Measurements from ENCODE around the gene SLC6A6.
A peak's percentile ranks its signal among the peaks of the same experiment; 100 is the strongest.

The SLC6A6 gene

GRCh38 chr3:14402304-14402811 is at the start of gene SLC6A6:
Gene SLC6A6 (plus strand): TSS chr3:14402606. CDS start chr3:14443635, 41,029 bp downstream.
- peak; percentile 63 for DNase-seq (ENCODE audit: low read depth, low spot score)

DNA sequence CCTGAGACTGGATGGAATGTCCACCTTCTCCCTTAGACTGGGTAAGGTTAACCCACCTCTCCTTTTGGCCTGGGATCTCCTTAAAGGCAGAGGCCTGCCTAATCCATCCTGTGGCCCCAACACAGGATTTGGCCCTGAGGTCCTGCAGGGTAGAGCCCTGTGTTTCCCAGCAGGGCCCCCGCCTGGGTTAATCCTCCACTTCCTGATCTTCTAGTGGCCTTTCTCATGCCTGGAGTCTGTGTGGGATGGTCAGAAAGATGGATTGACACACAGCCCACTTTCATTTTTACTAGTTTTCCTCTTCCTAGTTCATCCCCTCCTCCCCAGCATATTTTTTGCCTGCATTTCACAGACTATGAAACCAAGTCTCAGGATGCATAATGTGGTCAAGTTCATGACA is 48.9 kb upstream of the SLC6A6 start:
- DNase-seq (ENCODE audit: low read depth, low spot score) = no peak

- DNase-seq (ENCODE audit: low read depth, low spot score) = no peak
Observed at GRCh38 chr3:14357463-14357862, 44.9 kb upstream of the SLC6A6 start.

- peak; percentile 36 for DNase-seq (ENCODE audit: low read depth, low spot score)
Observed at GRCh38 chr3:14358426-14359211, 43.8 kb upstream of the SLC6A6 start.

DNA sequence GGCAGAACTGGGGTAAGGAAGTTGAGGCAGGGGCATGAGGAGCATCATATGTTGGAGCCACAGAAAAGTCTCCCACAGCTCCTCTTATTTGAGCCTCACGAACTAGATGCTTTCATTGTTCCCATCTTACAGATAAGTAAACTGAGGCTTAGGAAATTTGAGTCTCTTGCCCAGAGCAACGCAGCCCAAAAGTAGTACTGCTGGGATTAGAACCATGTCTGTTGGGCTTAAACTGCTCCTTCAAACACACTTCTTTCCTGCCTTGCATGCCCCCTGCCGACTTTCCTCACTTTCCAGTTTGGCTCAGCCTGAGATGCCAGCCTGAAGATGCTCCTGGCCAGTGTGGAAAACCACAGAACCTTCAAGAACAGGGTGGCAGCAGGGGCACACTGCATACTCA is 43.1 kb upstream of the SLC6A6 start:
- no peak for DNase-seq (ENCODE audit: low read depth, low spot score)

DNA sequence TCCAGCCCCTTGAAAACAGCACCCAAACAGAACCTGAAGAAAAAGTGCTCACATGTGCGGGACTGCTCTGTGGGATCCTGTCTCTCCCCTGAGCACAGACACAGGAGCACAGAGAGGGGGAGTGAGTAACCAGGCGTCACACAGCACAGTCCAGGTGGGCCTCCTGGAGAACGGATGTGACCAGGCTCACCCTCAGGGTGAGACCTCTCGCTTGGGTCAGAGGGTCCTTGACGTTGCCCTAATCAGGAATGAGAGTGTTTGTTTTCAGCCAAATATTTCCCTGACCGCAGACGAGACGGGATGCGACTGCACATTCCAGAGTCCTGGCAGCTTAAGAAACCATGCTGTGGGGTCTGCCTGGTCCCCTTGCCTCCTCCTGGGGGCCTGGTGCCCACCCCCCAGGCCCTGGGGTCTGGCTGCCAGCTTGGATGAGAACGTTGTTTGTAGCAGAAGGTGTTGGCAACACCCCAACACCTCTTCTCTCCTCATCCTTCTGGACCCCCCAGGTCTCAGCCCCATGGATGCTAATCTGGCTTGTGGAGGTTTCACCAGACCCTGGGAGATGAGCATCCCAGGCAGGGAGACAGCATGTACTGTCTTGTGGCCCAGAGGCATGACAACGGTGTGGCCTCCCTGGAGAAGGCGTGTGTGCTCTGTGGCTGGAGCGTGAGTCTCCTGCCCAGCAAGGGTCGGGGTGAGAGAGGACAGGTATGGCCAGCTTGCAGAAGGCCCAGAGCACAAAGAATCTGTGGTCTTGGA is 42.1 kb upstream of the SLC6A6 start:
- DNase-seq (ENCODE audit: low read depth, low spot score) = no peak

DNA sequence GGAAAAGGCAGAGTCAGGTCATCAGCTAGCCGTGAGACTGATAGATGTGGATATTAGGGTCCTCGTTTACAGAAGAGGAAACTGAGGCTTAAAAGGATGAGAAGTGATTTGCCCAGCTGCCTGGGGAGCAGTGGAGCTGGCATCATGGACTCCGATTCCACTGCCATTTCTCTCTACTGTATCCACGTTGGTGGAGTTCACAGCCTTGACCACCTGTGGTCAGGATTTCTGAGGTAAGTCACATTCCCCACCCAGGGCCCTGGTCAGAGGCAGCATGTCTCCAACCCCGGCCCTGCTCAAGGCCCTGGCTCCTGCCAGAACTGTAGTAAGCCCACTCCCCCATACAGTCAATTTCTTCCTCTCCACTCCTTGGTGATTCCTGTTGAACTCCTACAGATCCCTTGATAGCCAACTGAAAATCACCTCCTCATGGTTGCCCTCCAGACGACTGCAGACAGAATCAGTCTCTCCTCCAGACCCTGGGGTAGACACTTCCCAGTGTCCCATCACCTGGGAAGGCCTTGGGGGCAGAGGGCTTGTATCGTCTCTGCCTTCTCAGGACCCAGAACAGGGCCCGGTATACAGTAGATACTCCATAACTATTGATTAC is 41.2 kb upstream of the SLC6A6 start:
- no peak for DNase-seq (ENCODE audit: low read depth, low spot score)

- no peak for DNase-seq (ENCODE audit: low read depth, low spot score)
Observed at GRCh38 chr3:14362890-14363289, 39.5 kb upstream of the SLC6A6 start.

GRCh38 chr3:14363379-14363778 is 39.0 kb upstream of the SLC6A6 start:
- DNase-seq (ENCODE audit: low read depth, low spot score) = no peak

DNA sequence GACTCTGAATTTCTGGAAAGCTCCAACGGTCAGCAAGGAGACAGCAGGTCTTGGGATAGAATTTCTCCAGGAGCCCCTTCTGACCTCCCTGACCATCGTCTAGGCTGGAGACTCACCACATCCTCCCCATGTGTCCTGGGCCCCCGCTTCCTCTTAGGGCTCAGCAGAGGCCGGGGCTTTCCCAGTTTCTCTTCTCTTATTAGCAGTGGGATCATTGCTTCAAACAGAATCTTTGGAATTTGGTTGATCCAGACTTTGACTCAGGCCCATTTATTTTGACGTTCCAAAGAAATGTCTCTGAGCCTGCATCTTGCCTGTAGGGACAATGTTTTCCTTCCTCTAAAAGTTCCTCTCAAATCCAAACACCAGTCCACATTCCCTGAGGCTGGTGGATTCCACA is 38.4 kb upstream of the SLC6A6 start:
- DNase-seq (ENCODE audit: low read depth, low spot score) = no peak

- DNase-seq (ENCODE audit: low read depth, low spot score) = no peak
Observed at GRCh38 chr3:14364580-14365292, 37.7 kb upstream of the SLC6A6 start.

GRCh38 chr3:14366248-14366647 is 36.2 kb upstream of the SLC6A6 start:
- DNase-seq (ENCODE audit: low read depth, low spot score) = no peak

DNA sequence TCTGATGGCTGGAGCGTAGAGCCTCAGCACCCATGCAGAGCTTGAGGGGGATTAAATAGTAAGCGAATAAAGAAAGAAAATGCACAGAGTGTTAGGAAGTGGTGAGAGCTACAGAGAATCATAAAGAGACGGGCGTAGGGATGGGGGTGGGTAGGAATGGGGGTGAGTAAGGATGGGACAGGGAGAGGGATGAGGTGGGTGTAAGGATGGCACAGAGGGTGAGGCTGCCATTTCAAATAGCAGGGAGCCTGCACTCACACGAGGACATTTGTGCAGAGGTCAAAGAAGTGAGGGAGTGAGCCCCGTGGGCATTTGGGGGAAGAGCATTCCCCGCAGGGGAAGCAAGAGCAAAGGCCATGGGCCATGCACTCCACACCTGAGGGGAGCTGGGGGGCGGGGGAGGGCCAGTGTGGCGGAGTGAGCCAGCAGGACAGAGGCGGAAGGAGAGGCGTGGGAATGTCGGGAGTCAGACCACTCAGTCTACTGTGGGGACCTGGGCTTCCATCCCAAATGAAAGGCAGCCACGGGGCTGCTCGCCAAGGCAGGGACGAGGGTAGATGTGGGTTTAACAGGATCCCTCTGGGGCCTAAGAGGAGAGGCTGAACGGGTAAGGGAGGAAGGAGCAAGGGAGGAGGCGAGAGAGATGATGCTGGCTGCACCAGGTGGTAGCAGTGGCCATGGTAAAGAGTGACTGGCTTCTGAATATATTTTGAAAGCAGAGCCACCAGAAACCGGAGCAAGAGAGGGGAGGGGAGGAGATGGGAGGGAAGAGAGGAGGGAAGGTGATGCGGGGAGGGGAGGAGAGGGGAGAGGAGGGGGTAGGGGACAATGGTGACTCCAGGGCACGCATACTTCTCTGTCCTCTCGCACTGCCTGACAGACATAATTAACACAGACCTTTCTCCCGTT is 35.2 kb upstream of the SLC6A6 start:
- DNase-seq (ENCODE audit: low read depth, low spot score) = no peak

DNA sequence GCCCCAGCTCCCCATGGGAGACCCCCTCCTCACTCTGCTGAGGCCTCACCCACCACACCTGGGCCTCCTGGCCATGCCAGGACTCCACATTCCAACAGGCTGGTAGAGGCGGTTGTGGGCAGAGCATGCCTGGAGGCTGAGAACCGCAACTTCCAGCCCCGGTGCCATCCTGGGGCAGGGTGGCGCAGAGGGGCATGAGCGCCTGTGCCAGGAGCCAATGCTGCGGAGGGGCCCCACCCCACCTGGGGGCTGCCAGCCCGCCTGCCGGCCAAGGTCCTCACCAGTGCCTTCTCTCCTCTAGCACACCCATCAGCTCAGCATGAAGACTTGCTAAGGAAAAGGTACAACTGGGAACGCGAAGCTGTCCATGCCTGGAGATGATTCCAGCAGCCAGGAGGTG is 34.3 kb upstream of the SLC6A6 start:
- no peak for DNase-seq (ENCODE audit: low read depth, low spot score)

DNA sequence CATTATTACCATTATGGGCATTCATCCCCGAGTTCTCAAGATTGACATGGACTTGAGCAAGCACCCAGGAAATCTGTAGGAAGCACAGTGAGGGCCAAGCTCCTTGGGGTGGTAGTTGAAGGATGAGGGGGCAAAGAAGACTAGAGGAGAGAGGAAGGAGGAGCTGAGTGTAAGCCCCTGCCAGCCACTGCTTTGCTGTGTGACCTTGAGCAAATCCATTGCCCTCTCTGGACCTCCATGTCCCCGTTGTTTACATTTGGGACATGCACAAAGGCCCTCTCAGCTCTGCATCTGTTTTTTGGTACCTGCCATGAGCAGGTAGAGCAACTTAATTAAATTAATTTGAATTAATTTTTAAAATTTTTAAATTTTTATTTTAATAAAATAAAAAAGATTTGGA is 33.5 kb upstream of the SLC6A6 start:
- no peak for DNase-seq (ENCODE audit: low read depth, low spot score)

GRCh38 chr3:14369675-14370669 is 32.4 kb upstream of the SLC6A6 start:
- no peak for DNase-seq (ENCODE audit: low read depth, low spot score)

DNA sequence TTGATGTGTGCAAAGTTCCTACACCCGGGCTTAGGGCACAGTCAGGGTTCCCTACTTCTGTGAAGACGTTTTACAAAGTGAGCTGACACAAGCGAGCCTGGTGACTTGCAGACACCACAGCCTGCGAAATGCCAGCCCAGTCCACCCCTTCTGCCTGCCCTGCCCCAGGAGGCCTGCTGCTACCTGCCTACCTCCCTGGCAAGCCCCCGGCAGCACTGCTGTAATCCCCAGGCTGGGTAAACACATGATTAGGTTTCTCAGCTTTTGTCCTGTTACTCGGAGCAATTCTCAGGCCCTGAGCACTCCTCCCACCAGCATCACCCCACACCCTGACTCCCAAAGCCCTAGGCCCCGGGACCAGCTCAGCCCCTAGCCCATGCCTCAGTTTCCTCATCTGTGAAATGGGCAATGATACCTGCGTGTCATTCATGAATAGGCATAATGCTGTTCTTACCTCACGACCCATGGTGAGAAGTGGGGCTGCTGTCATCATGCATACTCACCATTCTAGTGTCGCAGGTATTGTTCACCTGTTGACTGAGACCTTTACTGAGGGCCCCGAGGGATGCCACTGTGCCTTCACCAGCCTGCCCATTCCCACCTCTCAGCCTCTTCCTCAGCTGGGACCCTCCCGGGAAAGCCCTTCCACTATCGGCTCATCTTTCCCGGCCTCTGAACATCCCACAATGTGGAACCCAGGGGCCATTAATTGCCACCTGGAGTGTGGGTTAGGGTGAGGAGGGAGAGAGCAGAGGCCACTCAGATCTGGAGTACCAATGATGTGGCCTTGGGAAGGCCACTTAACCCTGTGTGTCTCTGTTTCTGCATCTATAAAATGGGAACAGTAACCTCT is 31.5 kb upstream of the SLC6A6 start:
- DNase-seq (ENCODE audit: low read depth, low spot score) = no peak

Data from brain pericyte (primary cell).